H1 (cell line): ENCODE results near the gene ASXL3. TPM values are rescaled to one million over a fixed set of nuclear protein-coding genes. Genes with fewer than 3 reads are reported as not detected.

Source experiments
- CTCF ChIA-PET: fragments of 300-600 bp; sonication (Branson Sonifier 250); formaldehyde crosslinking; loops from one replicate; lab custom pipeline; 2021; ENCODE audit not compliant: partially characterized antibody; lab: Charles Lee
- POLR2A ChIA-PET: fragments of 300-600 bp; sonication (Branson Sonifier 250); formaldehyde crosslinking; loops from one replicate; lab custom pipeline; 2021; ENCODE audit warnings: inconsistent platforms; ENCODE audit not compliant: partially characterized antibody; lab: Charles Lee
- DNase-seq, 2 experiments: peaks; one replicate each; pipeline versions ENCODE4 v3.0.0 to v3.0.0-alpha.2; 2010 to 2022; ENCODE audit warnings: low spot score in 2 of 2, low read depth in 1 of 2, mixed read lengths in 1 of 2
- FAIRE-seq: peaks from 2 replicates; lab custom pipeline; 2011; peaks lifted over from hg19 to GRCh38; lab: Jason Lieb, UNC
- H2AFZ ChIP-seq: 2 replicates; pipeline ENCODE4 v1.8.1; 2012; ENCODE audit warnings: low read length, inconsistent platforms
- H2AK5ac ChIP-seq: 2 replicates; pipeline ENCODE4 v1.6.1; 2013; ENCODE audit warnings: low read depth, low read length
- H2BK120ac ChIP-seq: replicated peaks from 2 replicates; pipeline ENCODE3; 2013; ENCODE audit warnings: low read depth, low read length, inconsistent platforms
- H2BK12ac ChIP-seq: 2 replicates; pipeline ENCODE4 v1.6.1; 2013; ENCODE audit warnings: low read depth, low read length
- H2BK15ac ChIP-seq: 2 replicates; pipeline ENCODE4 v1.6.1; 2013; ENCODE audit warnings: low read length
- H2BK20ac ChIP-seq: 2 replicates; pipeline ENCODE4 v1.6.1; 2013; ENCODE audit warnings: low read length
- H2BK5ac ChIP-seq: 2 replicates; pipeline ENCODE4 v1.6.1; 2013; ENCODE audit warnings: low read depth, low read length
- H3K14ac ChIP-seq: 2 replicates; pipeline ENCODE4 v1.6.1; 2013; ENCODE audit warnings: inconsistent platforms; ENCODE audit not compliant: insufficient read length
- H3K18ac ChIP-seq: 2 replicates; pipeline ENCODE4 v1.6.1; 2013; ENCODE audit warnings: low read length; ENCODE audit errors: extremely low read depth
- H3K23ac ChIP-seq: 2 replicates; pipeline ENCODE4 v1.6.1; 2013; ENCODE audit warnings: inconsistent platforms; ENCODE audit not compliant: insufficient read length
- H3K23me2 ChIP-seq: 2 replicates; pipeline ENCODE4 v1.6.1; 2013; ENCODE audit warnings: low read depth, low read length
- H3K27ac ChIP-seq: 2 replicates; pipeline ENCODE4 v1.6.1; 2011; ENCODE audit warnings: low read depth, low read length, inconsistent platforms
- H3K27me3 ChIP-seq, 4 experiments: replicated peaks in 1 of 4; 1 replicate in 1 of 4; 2 replicates in 3 of 4; pipeline versions ENCODE4 v1.6.1 to v1.8.1; 2011 to 2013; ENCODE audit warnings: low read length in 3 of 4, mild to moderate bottlenecking in 3 of 4, inconsistent platforms in 2 of 4, mixed read lengths in 2 of 4, moderate library complexity in 1 of 4; ENCODE audit not compliant: control insufficient read depth in 3 of 4, insufficient read depth in 3 of 4; ENCODE audit errors: extremely low read depth in 1 of 4
- H3K36me3 ChIP-seq, 4 experiments: 2 replicates each; pipeline versions ENCODE4 v1.6.1 to v1.8.1; 2011 to 2013; ENCODE audit warnings: mild to moderate bottlenecking in 4 of 4, low read length in 3 of 4, moderate library complexity in 2 of 4, control low read depth in 1 of 4, inconsistent platforms in 1 of 4; ENCODE audit not compliant: insufficient read depth in 4 of 4, control insufficient read depth in 2 of 4
- H3K4ac ChIP-seq: replicated peaks from 2 replicates; pipeline ENCODE3; 2013; ENCODE audit warnings: low read length, low read depth, mixed read lengths, inconsistent platforms; ENCODE audit not compliant: insufficient read length
- H3K4me1 ChIP-seq, 4 experiments: replicated peaks in 1 of 4; 1 replicate in 1 of 4; 2 replicates in 3 of 4; pipeline versions ENCODE4 v1.6.1 to v1.8.1; 2011 to 2013; ENCODE audit warnings: low read length in 3 of 4, inconsistent platforms in 2 of 4, mixed read lengths in 1 of 4; ENCODE audit not compliant: insufficient read depth in 4 of 4, control insufficient read depth in 3 of 4
- H3K4me2 ChIP-seq, 2 experiments: 2 replicates each; pipeline versions ENCODE4 v1.6.1 to v1.8.1; 2011 to 2013; ENCODE audit warnings: low read depth in 2 of 2, low read length in 2 of 2, control low read depth in 1 of 2, inconsistent platforms in 1 of 2, mild to moderate bottlenecking in 1 of 2; ENCODE audit not compliant: insufficient read depth in 1 of 2
- H3K4me3 ChIP-seq, 4 experiments: fragments of 200-600, 300-600 bp in 1 of 4; sonication (generic), shearing (Covaris generic), sonication (Bioruptor Twin) in 1 of 4; 2 replicates each; pipeline versions ENCODE4 v1.5.1 to v1.8.1; 2011 to 2016; ENCODE audit warnings: low read length in 4 of 4, low read depth in 3 of 4, control low read depth in 2 of 4, inconsistent platforms in 2 of 4, mild to moderate bottlenecking in 2 of 4, mixed read lengths in 1 of 4, moderate library complexity in 1 of 4; ENCODE audit not compliant: insufficient read depth in 2 of 4; ENCODE audit errors: extremely low read depth in 1 of 4
- H3K56ac ChIP-seq: replicated peaks from 2 replicates; pipeline ENCODE3; 2013; ENCODE audit warnings: low read depth, mild to moderate bottlenecking, mixed read lengths, low read length, inconsistent platforms; ENCODE audit not compliant: insufficient read length
- H3K79me1 ChIP-seq: 2 replicates; pipeline ENCODE4 v1.6.1; 2013; ENCODE audit warnings: low read depth, low read length, control low read depth
- H3K79me2 ChIP-seq, 2 experiments: 2 replicates each; pipeline versions ENCODE4 v1.6.1 to v1.8.1; 2012 to 2013; ENCODE audit warnings: low read length in 2 of 2, mild to moderate bottlenecking in 2 of 2, inconsistent platforms in 1 of 2; ENCODE audit not compliant: insufficient read depth in 2 of 2, control insufficient read depth in 1 of 2
- H3K9ac ChIP-seq, 4 experiments: replicated peaks in 1 of 4; 1 replicate in 1 of 4; 2 replicates in 3 of 4; pipeline versions ENCODE4 v1.6.1 to v1.8.1; 2011 to 2013; ENCODE audit warnings: low read depth in 3 of 4, low read length in 3 of 4, control low read depth in 2 of 4, mild to moderate bottlenecking in 2 of 4, moderate library complexity in 2 of 4, inconsistent platforms in 1 of 4; ENCODE audit errors: extremely low read depth in 1 of 4
- H3K9me3 ChIP-seq, 2 experiments: 2 replicates each; pipeline versions ENCODE4 v1.6.1 to v1.8.1; 2012 to 2013; ENCODE audit warnings: mild to moderate bottlenecking in 2 of 2, moderate library complexity in 2 of 2, control low read depth in 1 of 2, inconsistent platforms in 1 of 2, low read depth in 1 of 2, low read length in 1 of 2, mixed read lengths in 1 of 2; ENCODE audit not compliant: insufficient read depth in 2 of 2
- H4K20me1 ChIP-seq, 2 experiments: replicated peaks in 1 of 2; 2 replicates each; pipeline versions ENCODE3 to v1.8.1; 2011 to 2013; ENCODE audit warnings: inconsistent platforms in 2 of 2, low read length in 2 of 2, mild to moderate bottlenecking in 1 of 2; ENCODE audit not compliant: insufficient read depth in 2 of 2, control insufficient read depth in 1 of 2
- H4K5ac ChIP-seq: 2 replicates; pipeline ENCODE4 v1.6.1; 2013; ENCODE audit warnings: low read length, low read depth, mixed read lengths, inconsistent platforms; ENCODE audit not compliant: insufficient read length
- H4K8ac ChIP-seq: 2 replicates; pipeline ENCODE4 v1.8.0; 2013; ENCODE audit warnings: mild to moderate bottlenecking, moderate library complexity, low read length, inconsistent platforms; ENCODE audit not compliant: insufficient read depth; ENCODE audit errors: extremely low read depth
- H4K91ac ChIP-seq: replicated peaks from 2 replicates; pipeline ENCODE3; 2013; ENCODE audit warnings: low read length, mixed read lengths, inconsistent platforms; ENCODE audit not compliant: insufficient read length
- BCL11A ChIP-seq, 2 experiments: IDR thresholded peaks; one replicate each; pipeline ENCODE4 v1.6.1; 2011; ENCODE audit warnings: low read depth in 2 of 2, low read length in 2 of 2, mild to moderate bottlenecking in 2 of 2
- EZH2 ChIP-seq: fragments of 200-600 bp; sonication (generic); IDR thresholded peaks from 2 replicates; pipeline ENCODE4 v1.7.1; 2012; ENCODE audit warnings: low read depth, mild to moderate bottlenecking, moderate library complexity, low read length, inconsistent platforms; ENCODE audit not compliant: severe bottlenecking
- SUZ12 ChIP-seq: fragments of 200-600 bp; sonication (generic); IDR thresholded peaks from 2 replicates; pipeline ENCODE4 v1.6.1; 2012; ENCODE audit warnings: mild to moderate bottlenecking, inconsistent platforms, low read length, moderate library complexity, mixed read lengths
- WGBS, 2 experiments: shearing (Covaris generic) in 1 of 2; methylation state at CpG; one replicate each; pipeline versions ENCODE4 v1.1.6 to v1.1.7; 2013 to 2015; ENCODE audit warnings: low lambda C conversion rate in 2 of 2, mixed read lengths in 2 of 2, inconsistent platforms in 1 of 2, low coverage in 1 of 2, missing lambda C conversion rate in 1 of 2; ENCODE audit not compliant: insufficient replicate concordance in 2 of 2, insufficient coverage in 1 of 2, insufficient read length in 1 of 2; ENCODE audit errors: extremely low coverage in 1 of 2, missing lambda C conversion rate in 1 of 2; 5-methylcytosine and 5-hydroxymethylcytosine counted together
- polyA plus RNA-seq, 7 experiments: library from polyadenylated mRNA; depleted of rRNA in 3 of 7; stranded (reverse) in 5 of 7; unstranded in 2 of 7; fragments of >200 nt in 5 of 7; fragments of 200-250 nt in 2 of 7; gene quantifications; 1 replicate in 5 of 7; 2 replicates in 1 of 7; 4 replicates in 1 of 7; pipeline versions ENCODE4 v1.2.1 to v1.2.3, GENCODE V29; 2011 to 2013; ENCODE audit warnings: missing spikeins in 2 of 7, mixed read lengths in 2 of 7
- total RNA-seq: library from RNA; stranded (reverse); fragmentation: NEBNext Ultra II Directional; extraction: Animal tissue kit (Norgen Biotek cat#: 25700); gene quantifications from 2 replicates; pipeline ENCODE4 v1.2.1, GENCODE V29; 2021

ASXL3 gene
- total and polyA plus RNA-seq, 2 of the 8 experiments (the other 6 are each of a cell fraction or from before 2014, with no cell fraction given) = 0.08 to 1.3 TPM

- WGBS, 2 experiments = 50% methylated on average over 16 of the region's 16 CpGs; no CpG with 5 or more reads in 1 of the 2 experiments
- no peak for FAIRE-seq
- Histone ChIP-seq H3K4me3 (peak overlapping the region; percentile 50 to 80 (median 60); a peak in 7 of 8 replicates), H3K79me2 (no peaks in the 10 kb centered on the region), H2AK5ac (peak overlapping the region; percentile 96; the same call in 1 of the 2 replicates), H3K14ac (no peak overlapping the region), H3K4me1 (peaks cover 3 to 10% (median 6%) of the 10 kb centered on the region in 4 experiments), H3K56ac (no peak overlapping the region), H2BK20ac (0 out of 2 replicates have a peak overlapping the region, but pooled peaks have one; percentile 51), H3K23ac (peak overlapping the region; percentile 18), H3K18ac (no peak overlapping the region), H2BK12ac (peak overlapping the region; percentile 99), H3K27me3 (peaks cover 2 to 22% (median 15%) of the 10 kb centered on the region in 4 experiments), H2BK120ac (peak overlapping the region; percentile 69), H3K4me2 (peak overlapping the region; percentile 95 to 100), H3K23me2 (peaks cover 10% of the 10 kb centered on the region), H4K5ac (peak overlapping the region; percentile 6), H4K91ac (peak overlapping the region; percentile 76), H3K9me3 (no peaks in the 10 kb centered on the region), H3K4ac (peak overlapping the region; percentile 95), H3K27ac (no peak overlapping the region), H4K8ac (no peak overlapping the region), H4K20me1 (peaks cover 0 to 3% of the 10 kb centered on the region in 2 experiments), H2BK5ac (no peak overlapping the region), H3K36me3 (no peaks in the 10 kb centered on the region), H3K79me1 (no peaks in the 10 kb centered on the region), H2BK15ac (peak overlapping the region; percentile 95), H2AFZ (0 out of 2 replicates have a peak overlapping the region, but pooled peaks have one; percentile 28), H3K9ac (peak overlapping the region in 2 of 4 experiments; percentile 6 to 29; a peak in 3 of 7 replicates)
- CTCF ChIA-PET = interaction anchor here (0.7 kb wide), 1 partner anchor 247 kb away, joined by 3 read pairs; no protein-coding TSS in a partner anchor
- DNase-seq = no peak
- POLR2A ChIA-PET = no interaction called here
- peak; percentile 46; the same call in 1 of the 2 replicates for TF ChIP-seq SUZ12
- no peak for TF ChIP-seq BCL11A (IDR thresholded peaks at IDR 0.05; ENCODE audit: low read depth in 2 of 2, low read length in 2 of 2)
- peak; percentile 46 for TF ChIP-seq EZH2
These were observed 1.6 kb downstream of the ASXL3 start for GRCh38 chr18:33579349-33580215.
